Measurements from ENCODE around the gene TSPAN3. TPM values are rescaled to one million over a fixed set of nuclear protein-coding genes. Genes with fewer than 3 reads are reported as not detected.

Gene TSPAN3
- total and polyA plus RNA-seq, 4 donors: 339 to 494 (median 450) TPM

- no peaks in the 10 kb centered on the region for H3K9me3 ChIP-seq (ENCODE audit: control insufficient read depth in 4 of 4, insufficient read depth in 3 of 4, low read length in 3 of 4)
- H3K4me1 ChIP-seq (ENCODE audit: control insufficient read depth in 5 of 5, insufficient read depth in 5 of 5, low read length in 5 of 5): peaks cover 0 to 2% (median 0%) of the 10 kb centered on the region in 5 donors
- H3K36me3 ChIP-seq (ENCODE audit: control insufficient read depth in 4 of 4, insufficient read depth in 4 of 4, low read length in 4 of 4): peaks cover 0 to 1% (median 0%) of the 10 kb centered on the region in 4 donors
- no peak overlapping the region for H3K27ac ChIP-seq (ENCODE audit: low read depth in 1 of 2, low read length in 1 of 2)
- WGBS, 2 donors: 96 to 100% methylated on average over 3 of the region's 3 CpGs
- no peaks in the 10 kb centered on the region for H3K27me3 ChIP-seq (ENCODE audit: control insufficient read depth in 3 of 3, insufficient read depth in 3 of 3, low read length in 2 of 3)
- no peak for ATAC-seq (ENCODE audit: insufficient read depth, low FRiP score)
- H3K4me3 ChIP-seq: no peak overlapping the region
- TF ChIP-seq, protein P1, sequence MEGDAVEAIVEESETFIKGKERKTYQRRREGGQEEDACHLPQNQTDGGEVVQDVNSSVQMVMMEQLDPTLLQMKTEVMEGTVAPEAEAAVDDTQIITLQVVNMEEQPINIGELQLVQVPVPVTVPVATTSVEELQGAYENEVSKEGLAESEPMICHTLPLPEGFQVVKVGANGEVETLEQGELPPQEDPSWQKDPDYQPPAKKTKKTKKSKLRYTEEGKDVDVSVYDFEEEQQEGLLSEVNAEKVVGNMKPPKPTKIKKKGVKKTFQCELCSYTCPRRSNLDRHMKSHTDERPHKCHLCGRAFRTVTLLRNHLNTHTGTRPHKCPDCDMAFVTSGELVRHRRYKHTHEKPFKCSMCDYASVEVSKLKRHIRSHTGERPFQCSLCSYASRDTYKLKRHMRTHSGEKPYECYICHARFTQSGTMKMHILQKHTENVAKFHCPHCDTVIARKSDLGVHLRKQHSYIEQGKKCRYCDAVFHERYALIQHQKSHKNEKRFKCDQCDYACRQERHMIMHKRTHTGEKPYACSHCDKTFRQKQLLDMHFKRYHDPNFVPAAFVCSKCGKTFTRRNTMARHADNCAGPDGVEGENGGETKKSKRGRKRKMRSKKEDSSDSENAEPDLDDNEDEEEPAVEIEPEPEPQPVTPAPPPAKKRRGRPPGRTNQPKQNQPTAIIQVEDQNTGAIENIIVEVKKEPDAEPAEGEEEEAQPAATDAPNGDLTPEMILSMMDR (IDR thresholded peaks at IDR 0.05; ENCODE audit: control extremely low read depth, extremely low read depth): no peak
- H3K9ac ChIP-seq (ENCODE audit: insufficient read depth in 1 of 2, low read length in 2 of 2): no peak overlapping the region
- no peak for DNase-seq
Measured at GRCh38 chr15:77012117-77012712, 58.7 kb downstream of the TSPAN3 start.

GRCh38 chr15:77010857-77011256 lies 60.1 kb downstream of the TSPAN3 start:
- ATAC-seq (ENCODE audit: insufficient read depth, low FRiP score) (no peak), DNase-seq (no peak)
- Histone ChIP-seq H3K27me3 (ENCODE audit: control insufficient read depth in 3 of 3, insufficient read depth in 3 of 3, low read length in 2 of 3) (no peaks in the 10 kb centered on the region), H3K36me3 (ENCODE audit: control insufficient read depth in 4 of 4, insufficient read depth in 4 of 4, low read length in 4 of 4) (peaks cover 0 to 1% (median 0%) of the 10 kb centered on the region in 4 donors), H3K9ac (ENCODE audit: insufficient read depth in 1 of 2, low read length in 2 of 2) (no peak overlapping the region), H3K27ac (ENCODE audit: low read depth in 1 of 2, low read length in 1 of 2) (no peak overlapping the region), H3K9me3 (ENCODE audit: control insufficient read depth in 4 of 4, insufficient read depth in 3 of 4, low read length in 3 of 4) (no peaks in the 10 kb centered on the region), H3K4me3 (no peak overlapping the region), H3K4me1 (ENCODE audit: control insufficient read depth in 5 of 5, insufficient read depth in 5 of 5, low read length in 5 of 5) (peaks cover 0 to 2% (median 0%) of the 10 kb centered on the region in 5 donors)
- TF ChIP-seq, protein P1 (IDR thresholded peaks at IDR 0.05; ENCODE audit: control extremely low read depth, extremely low read depth): no peak
- WGBS, 2 donors: 69 to 80% methylated on average over 4 of the region's 4 CpGs

DNA sequence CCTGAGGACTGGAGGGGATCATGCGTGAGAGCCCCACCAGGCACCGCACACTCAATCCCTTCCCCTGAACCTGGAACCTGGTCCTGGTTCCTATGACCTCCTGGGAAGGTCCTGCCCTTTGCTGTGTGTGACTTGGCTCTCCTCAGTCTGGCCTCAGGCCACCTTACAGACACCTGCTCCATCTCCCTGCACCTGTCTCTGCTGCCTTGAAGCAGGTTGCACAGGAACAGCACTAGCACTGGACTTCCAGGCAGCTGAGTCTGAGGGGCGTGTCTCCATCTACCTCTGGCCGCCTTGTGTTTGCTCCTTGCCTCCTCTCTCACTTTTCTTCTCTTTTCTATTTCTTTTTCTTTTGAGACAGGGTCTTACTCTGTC lies 60.6 kb downstream of the TSPAN3 start:
- no peaks in the 10 kb centered on the region for H3K9me3 ChIP-seq (ENCODE audit: control insufficient read depth in 4 of 4, insufficient read depth in 3 of 4, low read length in 3 of 4)
- TF ChIP-seq, protein P1 (IDR thresholded peaks at IDR 0.05; ENCODE audit: control extremely low read depth, extremely low read depth): no peak
- peaks cover 0 to 2% (median 0%) of the 10 kb centered on the region in 5 donors for H3K4me1 ChIP-seq (ENCODE audit: control insufficient read depth in 5 of 5, insufficient read depth in 5 of 5, low read length in 5 of 5)
- no peaks in the 10 kb centered on the region for H3K27me3 ChIP-seq (ENCODE audit: control insufficient read depth in 3 of 3, insufficient read depth in 3 of 3, low read length in 2 of 3)
- peaks cover 0 to 1% (median 0%) of the 10 kb centered on the region in 4 donors for H3K36me3 ChIP-seq (ENCODE audit: control insufficient read depth in 4 of 4, insufficient read depth in 4 of 4, low read length in 4 of 4)
- H3K4me3 ChIP-seq: no peak overlapping the region
- no peak overlapping the region for H3K9ac ChIP-seq (ENCODE audit: insufficient read depth in 1 of 2, low read length in 2 of 2)
- H3K27ac ChIP-seq (ENCODE audit: low read depth in 1 of 2, low read length in 1 of 2): no peak overlapping the region
- DNase-seq (no peak), ATAC-seq (ENCODE audit: insufficient read depth, low FRiP score) (no peak)
- WGBS, 2 donors: 89 to 95% methylated on average over 4 of the region's 4 CpGs

Measured in lung (tissue), 12 donors.